HG03159 (cell line): ENCODE results near the gene DPYSL4.

Experiments
- ATAC-seq: cut with Tn5 transposase; IDR thresholded peaks from one replicate; pipeline ENCODE4 v1.9.1; 2021; ENCODE audit warnings: mild to moderate bottlenecking, moderate library complexity; ENCODE audit not compliant: unreplicated experiment

Gene DPYSL4

GRCh38 chr10:132162590-132163277 is 24.0 kb upstream of the DPYSL4 start:
- ATAC-seq, result no peak

- ATAC-seq, result peak; percentile 63
Measured at GRCh38 chr10:132163278-132163765, 23.4 kb upstream of the DPYSL4 start.

- ATAC-seq, result no peak
Measured at GRCh38 chr10:132163826-132164515, 22.8 kb upstream of the DPYSL4 start.

DNA sequence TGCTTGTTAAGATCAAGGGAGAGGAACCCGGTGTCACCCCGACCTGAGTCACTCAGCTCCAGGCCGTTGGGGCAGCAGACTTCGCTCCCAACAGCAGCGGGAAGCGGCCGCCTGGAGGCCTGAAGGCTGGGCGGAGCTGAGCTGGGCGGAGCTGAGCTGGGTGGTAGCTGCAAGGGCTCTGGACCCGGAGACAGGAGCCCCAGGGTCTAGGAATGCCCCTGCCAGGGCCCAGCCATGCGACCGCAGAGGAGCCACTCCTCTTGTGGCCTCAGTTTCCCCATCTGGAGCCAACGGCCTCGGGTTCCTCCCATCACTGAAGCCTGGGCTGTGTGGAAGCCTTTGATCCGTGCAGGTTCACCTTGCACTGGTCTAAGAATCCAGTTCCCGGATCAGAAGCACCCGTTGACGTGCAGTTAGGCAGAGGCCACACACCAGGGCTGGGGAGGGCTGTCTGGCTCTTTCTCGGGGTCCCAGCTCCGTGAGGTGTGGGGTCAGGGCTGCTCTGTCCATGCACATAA is 21.9 kb upstream of the DPYSL4 start:
- ATAC-seq, result no peak

DNA sequence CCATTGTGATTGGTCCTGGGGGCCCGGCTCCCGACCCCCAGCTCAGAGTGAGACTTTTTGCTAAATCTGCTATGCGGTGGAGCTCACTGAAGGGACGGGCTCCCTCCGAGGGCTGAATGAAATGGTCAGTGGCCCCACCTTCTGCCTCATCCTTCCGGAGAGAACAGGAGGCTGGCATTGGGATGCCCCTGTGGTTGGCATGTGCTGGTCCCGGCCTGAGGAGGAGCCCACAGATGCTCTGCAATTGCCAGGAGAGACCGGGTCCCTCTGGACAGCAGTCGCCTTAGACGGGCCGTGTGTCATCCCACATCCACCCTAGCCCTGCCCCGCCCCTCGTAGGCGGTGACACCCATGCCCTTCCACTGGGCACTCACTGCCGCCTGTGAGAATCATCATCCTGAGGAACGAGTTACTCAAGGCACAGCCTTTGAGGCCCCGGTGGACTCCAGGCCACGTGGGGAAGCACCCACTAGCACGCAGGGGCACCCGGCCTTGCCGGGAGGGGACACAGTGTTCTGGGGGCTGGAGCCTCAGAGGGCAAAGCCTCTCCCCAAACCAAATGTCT is 21.2 kb upstream of the DPYSL4 start:
- no peak for ATAC-seq

- no peak for ATAC-seq
Measured at GRCh38 chr10:132166216-132166950, 20.4 kb upstream of the DPYSL4 start.

DNA sequence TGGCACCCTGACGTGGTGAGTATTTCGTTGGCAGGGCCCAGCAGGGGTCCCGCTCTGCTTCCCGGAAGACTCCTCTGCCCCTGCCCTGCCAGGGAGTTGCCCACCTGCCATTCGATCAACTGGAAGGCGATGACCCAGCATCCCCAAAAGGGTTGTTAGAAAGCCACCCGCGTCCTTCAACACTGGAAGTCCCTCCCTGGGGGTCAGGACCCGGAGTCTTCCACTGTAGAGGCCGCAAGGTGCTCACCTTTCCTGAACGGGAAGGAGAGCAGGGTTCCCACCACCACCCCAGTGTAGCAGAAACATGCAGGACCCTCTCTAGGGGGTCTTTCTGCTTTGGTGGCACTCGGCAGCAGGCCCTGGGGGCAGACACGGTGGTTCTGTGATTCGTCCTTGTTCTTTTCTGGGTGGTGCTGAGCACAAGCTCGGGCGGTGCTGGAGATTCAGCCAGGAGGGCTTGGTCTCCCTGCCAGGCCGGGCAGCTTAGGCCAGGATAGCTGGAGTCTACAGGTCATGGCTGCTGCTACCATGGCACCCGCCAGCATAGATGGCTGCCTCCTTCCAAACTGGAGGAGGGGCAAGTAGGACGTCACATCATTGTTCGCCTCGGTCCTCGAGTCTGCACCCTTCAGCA is 19.6 kb upstream of the DPYSL4 start:
- no peak for ATAC-seq

DNA sequence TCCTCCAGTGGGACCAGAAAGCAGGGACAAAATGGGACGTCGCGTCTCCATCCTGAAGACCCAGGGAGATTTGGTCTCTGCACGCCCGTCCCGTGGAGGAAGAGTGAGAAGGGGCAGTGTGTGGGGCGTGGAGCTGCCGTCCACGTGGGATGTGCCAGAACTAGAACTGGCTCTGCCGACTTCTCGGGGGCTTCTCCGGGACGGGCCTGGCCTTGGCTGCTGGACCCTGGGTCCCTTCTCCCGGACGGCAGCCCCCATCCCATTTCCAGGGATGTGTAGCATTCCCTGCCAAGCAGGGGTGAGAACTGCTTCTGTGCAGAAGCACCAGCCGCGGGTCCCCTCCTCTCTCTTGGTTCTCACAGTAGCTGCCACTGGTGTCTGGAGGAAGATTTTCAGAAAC is 18.8 kb upstream of the DPYSL4 start:
- no peak for ATAC-seq

- ATAC-seq, result no peak
Measured at GRCh38 chr10:132168571-132169030, 18.1 kb upstream of the DPYSL4 start.

GRCh38 chr10:132169031-132169765 is 17.6 kb upstream of the DPYSL4 start:
- no peak for ATAC-seq

GRCh38 chr10:132169766-132170560 is 16.8 kb upstream of the DPYSL4 start:
- no peak for ATAC-seq

GRCh38 chr10:132170561-132171361 is 16.0 kb upstream of the DPYSL4 start:
- ATAC-seq, result no peak

DNA sequence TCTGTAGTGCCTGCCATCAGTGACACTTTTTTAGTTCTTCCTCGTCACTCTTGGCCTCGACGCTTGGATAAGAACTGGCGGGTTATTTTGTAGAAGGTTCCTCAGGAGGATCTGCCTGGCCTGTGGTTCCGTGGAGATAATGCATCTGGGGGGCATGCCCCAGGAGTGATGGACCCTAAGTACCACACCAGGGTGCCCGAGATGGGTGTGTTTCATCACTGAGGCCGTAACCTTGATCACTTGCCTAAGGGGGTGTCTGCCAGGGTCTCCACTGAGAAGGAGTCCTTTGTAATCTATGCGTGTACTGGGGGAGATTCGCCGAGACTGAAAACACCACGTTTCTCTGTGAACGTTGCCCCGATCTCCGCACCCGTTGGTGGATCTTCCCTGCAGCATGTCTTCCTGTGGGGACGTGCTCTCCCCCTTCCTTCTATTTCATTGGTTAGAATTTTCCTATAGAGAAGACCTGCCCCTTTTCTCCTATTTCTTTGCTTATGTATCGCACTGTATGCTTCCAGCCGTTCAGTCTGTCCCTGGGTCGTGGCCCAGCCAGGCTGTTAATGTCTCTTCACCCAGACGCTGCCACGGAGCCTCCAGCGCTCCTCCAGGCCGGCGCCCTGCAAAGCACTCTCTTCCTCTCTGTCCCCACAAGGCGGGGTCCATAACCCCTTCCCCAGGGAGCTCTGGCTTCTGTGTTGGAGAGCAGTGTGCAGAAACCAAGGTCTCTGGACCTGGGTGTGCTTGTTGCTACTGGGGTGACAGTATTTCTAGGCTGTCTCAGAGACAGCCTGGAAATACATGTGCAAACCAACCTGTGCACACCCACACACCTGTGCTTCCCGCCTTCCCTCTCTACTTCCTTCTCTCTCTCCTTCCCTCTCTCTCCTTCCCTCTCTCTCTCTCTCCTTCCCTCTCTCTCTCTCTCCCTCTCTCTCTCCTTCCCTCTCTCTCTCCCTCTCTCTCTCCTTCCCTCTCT is 14.4 kb upstream of the DPYSL4 start:
- ATAC-seq, result no peak

DNA sequence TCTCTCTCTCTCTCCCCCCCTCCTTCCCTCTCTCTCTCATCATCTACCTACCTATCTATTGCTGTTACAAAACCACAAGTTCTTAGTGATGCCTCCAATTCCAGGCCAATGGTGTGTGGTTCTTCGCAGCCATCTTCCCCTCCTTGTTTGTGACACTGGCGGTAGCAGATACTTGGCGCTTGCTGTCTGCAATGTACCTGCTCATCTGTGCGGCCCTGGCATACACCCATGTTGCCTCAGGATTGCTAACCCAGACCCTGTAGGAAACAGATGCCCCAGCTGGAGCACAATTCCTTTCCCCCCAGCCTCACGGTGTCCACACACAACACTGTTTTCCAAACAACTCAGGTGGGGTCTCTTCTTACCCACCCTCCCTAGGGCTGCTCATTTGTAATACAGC is 13.6 kb upstream of the DPYSL4 start:
- ATAC-seq, result no peak

GRCh38 chr10:132174237-132174636 is 12.5 kb upstream of the DPYSL4 start:
- ATAC-seq, result no peak

- no peak for ATAC-seq
Measured at GRCh38 chr10:132175408-132175807, 11.3 kb upstream of the DPYSL4 start.

- ATAC-seq, result no peak
Measured at GRCh38 chr10:132175907-132176581, 10.7 kb upstream of the DPYSL4 start.
